Measurements from ENCODE around the gene SRL.

GRCh38 chr16:4212934-4213296 is 29.0 kb downstream of the SRL start:
- TF ChIP-seq CTCF (IDR thresholded peaks at IDR 0.05) (no peak), POLR2A (IDR thresholded peaks at IDR 0.05) (no peak), POLR2AphosphoS5 (IDR thresholded peaks at IDR 0.05) (no peak), EP300 (IDR thresholded peaks at IDR 0.05) (no peak)

Data from suprapubic skin (tissue), 4 donors.